HG03025 (cell line): ENCODE results near the gene TMEM212.
"Not testable (repeated sequence)": the region's sequence is repeated elsewhere in the genome, so short reads cannot be mapped to it uniquely, and the experiment has no call there.

ENCODE experiments used
- ATAC-seq: cut with Tn5 transposase; IDR thresholded peaks from one replicate; pipeline ENCODE4 v1.9.1; 2021; ENCODE audit warnings: mild to moderate bottlenecking, moderate library complexity; ENCODE audit not compliant: unreplicated experiment, low FRiP score

TMEM212 gene

GRCh38 chr3:171880101-171880870 is 37.1 kb downstream of the TMEM212 start:
- no peak for ATAC-seq

GRCh38 chr3:171881251-171881650 is 38.1 kb downstream of the TMEM212 start:
- ATAC-seq = no peak

GRCh38 chr3:171883257-171883892 is 40.2 kb downstream of the TMEM212 start:
- ATAC-seq = no peak

- no peak for ATAC-seq
Observed at GRCh38 chr3:171883893-171884279, 40.7 kb downstream of the TMEM212 start.

GRCh38 chr3:171888466-171888865 is 45.3 kb downstream of the TMEM212 start:
- no peak for ATAC-seq

- ATAC-seq = no peak
Observed at GRCh38 chr3:171890398-171890797, 47.2 kb downstream of the TMEM212 start.

- ATAC-seq = no peak
Observed at GRCh38 chr3:171892457-171892856, 49.3 kb downstream of the TMEM212 start.

GRCh38 chr3:171895291-171895690 is 52.1 kb downstream of the TMEM212 start:
- no peak for ATAC-seq

- no peak for ATAC-seq
Observed at GRCh38 chr3:171895900-171896299, 52.8 kb downstream of the TMEM212 start.

GRCh38 chr3:171896316-171896715 is 53.2 kb downstream of the TMEM212 start:
- no peak for ATAC-seq

- ATAC-seq = no peak
Observed at GRCh38 chr3:171898192-171898591, 55.0 kb downstream of the TMEM212 start.

- no peak for ATAC-seq
Observed at GRCh38 chr3:171900446-171900845, 57.3 kb downstream of the TMEM212 start.

GRCh38 chr3:171901615-171902312 is 58.6 kb downstream of the TMEM212 start:
- ATAC-seq = no peak

GRCh38 chr3:171904829-171905228 is 61.7 kb downstream of the TMEM212 start:
- ATAC-seq = no peak

- ATAC-seq = not testable (repeated sequence)
Observed at GRCh38 chr3:171906503-171906902, 63.4 kb downstream of the TMEM212 start.

GRCh38 chr3:171906951-171907676 is 64.0 kb downstream of the TMEM212 start:
- no peak for ATAC-seq

GRCh38 chr3:171907761-171908160 is 64.6 kb downstream of the TMEM212 start:
- ATAC-seq = no peak

GRCh38 chr3:171908731-171909130 is 65.6 kb downstream of the TMEM212 start:
- ATAC-seq = no peak
